ENCODE measurements around the gene URI1. TPM values are rescaled to one million over a fixed set of nuclear protein-coding genes. Genes with fewer than 3 reads are reported as not detected.

URI1 gene
- total RNA-seq, 4 donors from 2014 or later = 84.8 to 91.2 (median 86.3) TPM

GRCh38 chr19:30064771-30065494, 122.9 kb downstream of the URI1 start:
- no peak for TF ChIP-seq POLR2A (IDR thresholded peaks at IDR 0.05)
- no peak for TF ChIP-seq CTCF (IDR thresholded peaks at IDR 0.05)
- Histone ChIP-seq H3K27me3 (no peaks in the 10 kb centered on the region), H3K4me3 (replicated peaks in 1 of 3) (no peak overlapping the region), H3K9me3 (no peaks in the 10 kb centered on the region), H3K36me3 (no peaks in the 10 kb centered on the region), H3K27ac (no peak overlapping the region), H3K4me1 (no peaks in the 10 kb centered on the region)
- WGBS, 2 donors = 58 to 73% methylated on average over 10 to 12 of the region's 16 CpGs
- DNase-seq = no peak
- intact Hi-C loops (cut with DNase I) = no loop called here

DNA sequence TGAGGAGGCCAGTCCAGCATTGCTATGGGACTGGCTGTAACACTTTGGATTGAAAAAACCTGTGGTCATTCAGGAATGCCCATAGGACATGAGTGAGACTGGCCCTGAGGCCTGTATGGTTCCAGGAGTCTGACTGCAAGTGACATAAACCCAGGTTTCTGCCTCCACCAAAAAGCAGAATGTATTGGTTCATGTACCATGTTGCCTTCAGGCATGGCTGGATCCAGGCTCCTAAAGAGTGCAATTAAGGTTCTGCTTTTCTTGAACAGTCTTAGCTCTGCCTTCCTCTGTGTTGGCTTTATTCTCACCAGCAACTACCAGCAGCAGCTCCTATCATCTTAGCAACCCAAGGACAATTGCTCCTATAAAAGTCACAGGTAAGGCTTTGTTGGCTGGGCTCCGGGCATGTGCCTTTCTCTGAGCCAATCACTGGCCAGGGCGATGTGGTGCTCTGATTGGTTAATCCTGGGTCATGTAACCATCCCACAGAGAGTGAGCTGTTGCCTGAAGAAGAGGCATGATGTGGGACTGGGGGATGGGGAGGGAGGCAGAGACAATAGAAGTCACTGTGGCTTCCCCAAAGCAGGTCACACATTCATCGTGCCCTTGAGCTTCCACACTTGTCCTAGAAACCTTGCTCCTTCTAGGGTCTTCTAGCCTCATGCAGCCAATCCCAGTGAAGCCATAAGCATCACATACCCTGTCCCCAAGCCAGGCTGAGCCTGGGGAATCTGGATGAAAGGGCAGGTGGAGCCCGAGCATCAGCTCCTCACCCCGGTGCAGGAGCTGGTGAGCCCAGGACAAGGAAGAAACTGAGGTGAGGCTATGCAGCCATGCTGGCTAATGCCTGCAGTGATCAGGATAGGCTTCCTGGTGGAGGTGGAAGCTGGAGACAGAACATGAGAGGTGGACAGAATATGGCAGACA, 123.9 kb downstream of the URI1 start:
- no peak overlapping the region for H3K4me3 ChIP-seq (replicated peaks in 1 of 3)
- intact Hi-C loops (cut with DNase I) = no loop called here
- DNase-seq = no peak
- no peak overlapping the region for H3K27ac ChIP-seq
- no peak for TF ChIP-seq CTCF (IDR thresholded peaks at IDR 0.05)
- TF ChIP-seq POLR2A (IDR thresholded peaks at IDR 0.05) = no peak
- no peaks in the 10 kb centered on the region for H3K36me3 ChIP-seq
- H3K4me1 ChIP-seq = no peaks in the 10 kb centered on the region
- 93% methylated on average over 4 to 5 of the region's 5 CpGs for WGBS, 2 donors
- H3K27me3 ChIP-seq = no peaks in the 10 kb centered on the region
- H3K9me3 ChIP-seq = no peaks in the 10 kb centered on the region

Small RNA genes within 50 kb of the gene (small RNA-seq; reads per million reads assigned to genes)
- gene AC008798.1 (not detected), gene TAF9P3 (not detected)

Other genes starting within 250 kb of the URI1 start
- 10 to 100 TPM; 24.4 to 34.0 (median 31.9) TPM for gene C19orf12, start 227.0 kb upstream of the URI1 start, total RNA-seq
- gene CCNE1, start 130.2 kb upstream of the URI1 start, total RNA-seq = 1 to 10 TPM; 1.2 to 5.3 (median 3.0) TPM

Data from thyroid gland (tissue), 4 donors.